Measurements from ENCODE around the gene IGSF9B.

DNA sequence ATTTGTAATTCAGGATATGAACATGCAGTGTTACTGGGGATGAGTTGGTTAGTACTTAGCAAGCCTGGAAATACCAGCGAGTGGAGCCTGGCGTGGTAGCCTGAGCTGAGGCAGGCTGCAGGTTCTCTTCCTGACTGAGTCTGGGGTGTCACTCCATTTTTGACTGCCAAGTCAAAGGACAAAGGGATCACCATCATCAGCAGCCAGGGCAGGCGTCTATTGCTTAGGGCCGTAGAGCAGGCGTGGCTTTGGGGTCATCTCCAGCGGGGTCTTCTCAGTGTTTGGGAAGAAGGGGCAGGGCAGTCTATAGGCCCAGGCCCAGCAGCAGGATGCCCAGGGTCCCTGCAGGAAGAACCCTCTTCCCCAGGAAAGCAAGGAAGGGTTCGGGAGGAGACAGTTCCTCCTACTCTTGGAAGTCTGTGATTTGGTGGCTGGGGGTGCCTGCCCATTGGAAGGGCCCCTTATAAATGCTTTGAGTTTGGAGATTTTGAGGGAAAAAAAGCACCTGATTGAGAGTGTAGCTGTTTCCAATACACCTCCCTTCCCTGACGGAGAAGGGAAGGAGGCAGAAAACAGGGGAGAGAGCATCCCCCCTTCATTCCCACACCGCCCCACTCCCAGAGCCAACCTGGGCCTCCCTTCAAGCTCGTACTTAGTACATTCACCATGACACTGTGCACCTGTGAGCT is 60.0 kb downstream of the IGSF9B start:
- TF ChIP-seq, protein P1, sequence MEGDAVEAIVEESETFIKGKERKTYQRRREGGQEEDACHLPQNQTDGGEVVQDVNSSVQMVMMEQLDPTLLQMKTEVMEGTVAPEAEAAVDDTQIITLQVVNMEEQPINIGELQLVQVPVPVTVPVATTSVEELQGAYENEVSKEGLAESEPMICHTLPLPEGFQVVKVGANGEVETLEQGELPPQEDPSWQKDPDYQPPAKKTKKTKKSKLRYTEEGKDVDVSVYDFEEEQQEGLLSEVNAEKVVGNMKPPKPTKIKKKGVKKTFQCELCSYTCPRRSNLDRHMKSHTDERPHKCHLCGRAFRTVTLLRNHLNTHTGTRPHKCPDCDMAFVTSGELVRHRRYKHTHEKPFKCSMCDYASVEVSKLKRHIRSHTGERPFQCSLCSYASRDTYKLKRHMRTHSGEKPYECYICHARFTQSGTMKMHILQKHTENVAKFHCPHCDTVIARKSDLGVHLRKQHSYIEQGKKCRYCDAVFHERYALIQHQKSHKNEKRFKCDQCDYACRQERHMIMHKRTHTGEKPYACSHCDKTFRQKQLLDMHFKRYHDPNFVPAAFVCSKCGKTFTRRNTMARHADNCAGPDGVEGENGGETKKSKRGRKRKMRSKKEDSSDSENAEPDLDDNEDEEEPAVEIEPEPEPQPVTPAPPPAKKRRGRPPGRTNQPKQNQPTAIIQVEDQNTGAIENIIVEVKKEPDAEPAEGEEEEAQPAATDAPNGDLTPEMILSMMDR (conservative IDR thresholded peaks at IDR 0.05; ENCODE audit: low read length) = no peak
- no peak for TF ChIP-seq EZH2phosphoT487 (IDR thresholded peaks at IDR 0.05; ENCODE audit: borderline replicate concordance, low read depth, low read length)
